GM19463 (cell line): ENCODE data around the gene ZNRF3.
"Not testable (repeated sequence)": the region's sequence is repeated elsewhere in the genome, so short reads cannot be mapped to it uniquely, and the experiment has no call there.

ENCODE experiments used
- ATAC-seq: cut with Tn5 transposase; IDR thresholded peaks from one replicate; pipeline ENCODE4 v1.9.1; 2021; ENCODE audit warnings: mild to moderate bottlenecking, moderate library complexity; ENCODE audit not compliant: unreplicated experiment

The ZNRF3 gene

GRCh38 chr22:28882878-28883656, at the start of gene ZNRF3:
Gene ZNRF3, plus strand, starts transcription at chr22:28883572. Its CDS starts 195 bp downstream, at chr22:28883767.
- ATAC-seq, result no peak

GRCh38 chr22:28835630-28836189, 47.7 kb upstream of the ZNRF3 start:
- no peak for ATAC-seq

- no peak for ATAC-seq
Measured at GRCh38 chr22:28837640-28838039, 45.7 kb upstream of the ZNRF3 start.

- ATAC-seq, result no peak
Measured at GRCh38 chr22:28838971-28839370, 44.4 kb upstream of the ZNRF3 start.

- ATAC-seq, result no peak
Measured at GRCh38 chr22:28841111-28841510, 42.3 kb upstream of the ZNRF3 start.

GRCh38 chr22:28843633-28844032, 39.7 kb upstream of the ZNRF3 start:
- ATAC-seq, result no peak

GRCh38 chr22:28844277-28844676, 39.1 kb upstream of the ZNRF3 start:
- ATAC-seq, result not testable (repeated sequence)

GRCh38 chr22:28846994-28847393, 36.4 kb upstream of the ZNRF3 start:
- no peak for ATAC-seq

- ATAC-seq, result no peak
Measured at GRCh38 chr22:28855355-28856094, 27.8 kb upstream of the ZNRF3 start.

- no peak for ATAC-seq
Measured at GRCh38 chr22:28856095-28856455, 27.3 kb upstream of the ZNRF3 start.

GRCh38 chr22:28857288-28857687, 26.1 kb upstream of the ZNRF3 start:
- ATAC-seq, result no peak

GRCh38 chr22:28864878-28865596, 18.3 kb upstream of the ZNRF3 start:
- ATAC-seq, result no peak

- ATAC-seq, result no peak
Measured at GRCh38 chr22:28867191-28867590, 16.2 kb upstream of the ZNRF3 start.

- not testable (repeated sequence) for ATAC-seq
Measured at GRCh38 chr22:28868389-28868788, 15.0 kb upstream of the ZNRF3 start.

GRCh38 chr22:28869736-28870135, 13.6 kb upstream of the ZNRF3 start:
- no peak for ATAC-seq

GRCh38 chr22:28873183-28873963, 10.0 kb upstream of the ZNRF3 start:
- ATAC-seq, result no peak

GRCh38 chr22:28874061-28874460, 9.3 kb upstream of the ZNRF3 start:
- ATAC-seq, result no peak

- no peak for ATAC-seq
Measured at GRCh38 chr22:28874811-28875320, 8.5 kb upstream of the ZNRF3 start.

- ATAC-seq, result no peak
Measured at GRCh38 chr22:28882545-28882877, 861 bp upstream of the ZNRF3 start.

- ATAC-seq, result no peak
Measured at GRCh38 chr22:28883657-28883916, 215 bp downstream of the ZNRF3 start.
